Suprapubic skin (tissue), 3 donors: ENCODE data around the gene SEMA5A.

Source experiments
- POLR2A ChIP-seq, 2 donors: fragments of 450-650 bp; IDR thresholded peaks; one replicate each; pipeline ENCODE4 v1.6.1; 2017; ENCODE audit warnings: antibody characterized with exemption in 2 of 2, mild to moderate bottlenecking in 2 of 2, moderate library complexity in 2 of 2
- TF ChIP-seq, protein P1 (sequence below), 2 donors: fragments of 200-600 bp in 1 of 2; fragments of 450-650 bp in 1 of 2; sonication (generic) in 1 of 2; IDR thresholded peaks; one replicate each; pipeline ENCODE4 v1.5.1; 2016 to 2019; ENCODE audit warnings: antibody characterized with exemption in 2 of 2, mild to moderate bottlenecking in 1 of 2, moderate library complexity in 1 of 2

DNA sequence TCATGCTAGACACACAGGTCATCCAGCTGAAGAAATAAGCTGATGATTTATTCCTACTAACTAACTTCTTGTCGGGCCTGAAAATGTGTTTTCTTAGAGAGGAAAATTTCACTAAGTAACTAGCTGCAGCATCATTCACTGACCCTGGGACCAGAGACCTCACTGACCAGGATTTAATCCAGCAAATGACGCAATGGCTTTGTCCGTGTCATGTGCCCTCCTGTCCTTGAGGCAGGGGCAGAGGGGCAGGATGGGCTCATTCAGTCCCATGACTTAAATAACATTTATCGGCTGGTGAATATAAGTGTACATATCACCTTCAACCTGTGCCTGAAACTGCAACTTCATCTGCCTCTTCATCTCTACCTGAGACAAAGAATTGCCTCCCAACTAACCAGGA is 154.8 kb downstream of the SEMA5A start:
- TF ChIP-seq POLR2A (IDR thresholded peaks at IDR 0.05), result no peak
- TF ChIP-seq, protein P1, sequence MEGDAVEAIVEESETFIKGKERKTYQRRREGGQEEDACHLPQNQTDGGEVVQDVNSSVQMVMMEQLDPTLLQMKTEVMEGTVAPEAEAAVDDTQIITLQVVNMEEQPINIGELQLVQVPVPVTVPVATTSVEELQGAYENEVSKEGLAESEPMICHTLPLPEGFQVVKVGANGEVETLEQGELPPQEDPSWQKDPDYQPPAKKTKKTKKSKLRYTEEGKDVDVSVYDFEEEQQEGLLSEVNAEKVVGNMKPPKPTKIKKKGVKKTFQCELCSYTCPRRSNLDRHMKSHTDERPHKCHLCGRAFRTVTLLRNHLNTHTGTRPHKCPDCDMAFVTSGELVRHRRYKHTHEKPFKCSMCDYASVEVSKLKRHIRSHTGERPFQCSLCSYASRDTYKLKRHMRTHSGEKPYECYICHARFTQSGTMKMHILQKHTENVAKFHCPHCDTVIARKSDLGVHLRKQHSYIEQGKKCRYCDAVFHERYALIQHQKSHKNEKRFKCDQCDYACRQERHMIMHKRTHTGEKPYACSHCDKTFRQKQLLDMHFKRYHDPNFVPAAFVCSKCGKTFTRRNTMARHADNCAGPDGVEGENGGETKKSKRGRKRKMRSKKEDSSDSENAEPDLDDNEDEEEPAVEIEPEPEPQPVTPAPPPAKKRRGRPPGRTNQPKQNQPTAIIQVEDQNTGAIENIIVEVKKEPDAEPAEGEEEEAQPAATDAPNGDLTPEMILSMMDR (IDR thresholded peaks at IDR 0.05), result no peak
